ENCODE results near the gene CGB8.

The CGB8 gene

DNA sequence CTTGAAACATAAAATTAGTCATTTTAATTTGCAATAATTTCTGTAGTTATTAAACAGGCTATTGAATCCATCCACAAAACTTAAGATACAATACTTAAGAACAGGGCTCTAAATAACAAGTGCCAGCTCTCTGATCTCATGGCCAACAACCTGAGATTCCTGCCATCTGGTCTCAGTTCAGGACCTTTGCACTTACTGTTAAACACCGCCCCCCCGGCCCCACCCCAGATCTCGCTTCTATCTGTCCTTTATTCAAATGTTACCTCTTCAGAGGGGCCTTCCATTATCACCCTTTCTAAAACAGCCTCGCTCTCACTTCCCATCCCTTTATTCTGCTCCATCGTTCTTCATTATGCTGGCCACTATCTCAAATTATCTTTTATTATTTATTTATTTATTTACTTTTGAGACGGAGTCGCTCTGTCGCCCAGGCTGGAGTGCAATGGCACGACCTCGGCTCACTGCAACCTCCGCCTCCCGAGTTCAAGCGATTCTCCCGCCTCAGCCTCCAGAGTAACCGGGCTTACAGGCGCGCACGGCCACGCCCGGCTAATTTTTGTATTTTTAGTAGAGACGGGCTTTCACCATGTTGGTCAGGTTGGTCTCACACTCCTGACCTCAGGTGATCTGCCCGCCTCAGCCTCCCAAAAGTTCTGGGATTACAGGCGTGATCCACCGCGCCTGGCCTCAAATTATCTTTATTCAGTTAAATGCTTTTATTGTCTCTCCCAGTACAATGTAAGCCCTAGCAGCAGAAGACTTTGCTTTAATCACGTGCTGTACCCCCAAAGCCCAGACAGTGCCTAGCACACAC lies 35.5 kb upstream of the CGB8 start (continued):
- TF ChIP-seq ZNF677 (tag by site-specific recombination; IDR thresholded peaks at IDR 0.05) (no peak), ZNF2 (tag by site-specific recombination; IDR thresholded peaks at IDR 0.05) (peak; percentile 12; the same call in 1 of the 2 replicates)

DNA sequence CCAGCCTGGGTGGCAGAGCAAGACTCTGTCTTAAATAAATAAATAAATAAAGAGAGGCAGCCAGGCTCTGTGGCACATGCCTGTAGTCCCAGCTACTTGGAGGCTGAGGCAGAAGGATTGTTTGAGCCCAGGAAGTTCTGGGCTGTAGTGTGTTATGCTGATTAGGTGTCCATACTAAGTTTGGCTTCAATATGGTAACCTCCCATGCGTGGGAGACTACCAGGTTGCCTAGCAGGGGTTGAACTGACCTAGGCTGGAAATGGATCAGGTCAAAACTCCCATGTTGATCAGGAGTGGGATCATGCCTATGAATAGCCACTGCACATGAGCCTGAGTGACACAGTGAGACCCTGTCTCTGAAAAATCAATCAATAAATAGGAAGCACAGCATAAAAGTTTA lies 32.4 kb upstream of the CGB8 start:
- Histone ChIP-seq H3K27ac (ENCODE audit: extremely low read depth, low read depth, low read length) (no peak overlapping the region), H3K4me3 (ENCODE audit: low read depth, low read length) (no peak overlapping the region), H3K36me3 (ENCODE audit: control insufficient read depth in 2 of 2, insufficient read depth in 1 of 2, low read length in 2 of 2) (peaks cover 0 to 4% of the 10 kb centered on the region in 2 experiments; a peak in 2 of 3 replicates), H3K4me1 (ENCODE audit: control insufficient read depth, insufficient read depth, low read length) (peaks cover 3% of the 10 kb centered on the region; the same call in 1 of the 2 replicates), H3K9me3 (ENCODE audit: control insufficient read depth, insufficient read depth, low read depth, low read length) (no peaks in the 10 kb centered on the region)
- ChIA-PET POLR2A (no interaction called here), CTCF (interaction anchor here (0.6 to 2.2 kb wide), 6 partner anchors 7 to 144 kb away, joined by 3 to 10 read pairs (median 4); no protein-coding TSS in a partner anchor)
- TF ChIP-seq ZNF776 (tag by site-specific recombination; IDR thresholded peaks at IDR 0.05; ENCODE audit: borderline replicate concordance) (no peak), HOXA7 (CRISPR knock-in tag; IDR thresholded peaks at IDR 0.05; ENCODE audit: borderline replicate concordance) (no peak), ZNF747 (tag by site-specific recombination; IDR thresholded peaks at IDR 0.05) (no peak), PRDM1 (tag by site-specific recombination; IDR thresholded peaks at IDR 0.05) (no peak), SP2 (tag by site-specific recombination; IDR thresholded peaks at IDR 0.05) (no peak), YY2 (tag by site-specific recombination; IDR thresholded peaks at IDR 0.05) (no peak), ZNF140 (tag by site-specific recombination; IDR thresholded peaks at IDR 0.05) (no peak), ZNF114 (tag by site-specific recombination; IDR thresholded peaks at IDR 0.05) (no peak), ZNF548 (tag by site-specific recombination; IDR thresholded peaks at IDR 0.05) (no peak)
- TF ChIP-seq, protein P1, sequence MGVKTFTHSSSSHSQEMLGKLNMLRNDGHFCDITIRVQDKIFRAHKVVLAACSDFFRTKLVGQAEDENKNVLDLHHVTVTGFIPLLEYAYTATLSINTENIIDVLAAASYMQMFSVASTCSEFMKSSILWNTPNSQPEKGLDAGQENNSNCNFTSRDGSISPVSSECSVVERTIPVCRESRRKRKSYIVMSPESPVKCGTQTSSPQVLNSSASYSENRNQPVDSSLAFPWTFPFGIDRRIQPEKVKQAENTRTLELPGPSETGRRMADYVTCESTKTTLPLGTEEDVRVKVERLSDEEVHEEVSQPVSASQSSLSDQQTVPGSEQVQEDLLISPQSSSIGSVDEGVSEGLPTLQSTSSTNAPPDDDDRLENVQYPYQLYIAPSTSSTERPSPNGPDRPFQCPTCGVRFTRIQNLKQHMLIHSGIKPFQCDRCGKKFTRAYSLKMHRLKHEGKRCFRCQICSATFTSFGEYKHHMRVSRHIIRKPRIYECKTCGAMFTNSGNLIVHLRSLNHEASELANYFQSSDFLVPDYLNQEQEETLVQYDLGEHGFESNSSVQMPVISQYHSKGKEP (tag by site-specific recombination; IDR thresholded peaks at IDR 0.05): no peak
- TF ChIP-seq, protein P2, sequence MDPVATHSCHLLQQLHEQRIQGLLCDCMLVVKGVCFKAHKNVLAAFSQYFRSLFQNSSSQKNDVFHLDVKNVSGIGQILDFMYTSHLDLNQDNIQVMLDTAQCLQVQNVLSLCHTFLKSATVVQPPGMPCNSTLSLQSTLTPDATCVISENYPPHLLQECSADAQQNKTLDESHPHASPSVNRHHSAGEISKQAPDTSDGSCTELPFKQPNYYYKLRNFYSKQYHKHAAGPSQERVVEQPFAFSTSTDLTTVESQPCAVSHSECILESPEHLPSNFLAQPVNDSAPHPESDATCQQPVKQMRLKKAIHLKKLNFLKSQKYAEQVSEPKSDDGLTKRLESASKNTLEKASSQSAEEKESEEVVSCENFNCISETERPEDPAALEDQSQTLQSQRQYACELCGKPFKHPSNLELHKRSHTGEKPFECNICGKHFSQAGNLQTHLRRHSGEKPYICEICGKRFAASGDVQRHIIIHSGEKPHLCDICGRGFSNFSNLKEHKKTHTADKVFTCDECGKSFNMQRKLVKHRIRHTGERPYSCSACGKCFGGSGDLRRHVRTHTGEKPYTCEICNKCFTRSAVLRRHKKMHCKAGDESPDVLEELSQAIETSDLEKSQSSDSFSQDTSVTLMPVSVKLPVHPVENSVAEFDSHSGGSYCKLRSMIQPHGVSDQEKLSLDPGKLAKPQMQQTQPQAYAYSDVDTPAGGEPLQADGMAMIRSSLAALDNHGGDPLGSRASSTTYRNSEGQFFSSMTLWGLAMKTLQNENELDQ (tag by site-specific recombination; IDR thresholded peaks at IDR 0.05; ENCODE audit: low read depth): no peak

DNA sequence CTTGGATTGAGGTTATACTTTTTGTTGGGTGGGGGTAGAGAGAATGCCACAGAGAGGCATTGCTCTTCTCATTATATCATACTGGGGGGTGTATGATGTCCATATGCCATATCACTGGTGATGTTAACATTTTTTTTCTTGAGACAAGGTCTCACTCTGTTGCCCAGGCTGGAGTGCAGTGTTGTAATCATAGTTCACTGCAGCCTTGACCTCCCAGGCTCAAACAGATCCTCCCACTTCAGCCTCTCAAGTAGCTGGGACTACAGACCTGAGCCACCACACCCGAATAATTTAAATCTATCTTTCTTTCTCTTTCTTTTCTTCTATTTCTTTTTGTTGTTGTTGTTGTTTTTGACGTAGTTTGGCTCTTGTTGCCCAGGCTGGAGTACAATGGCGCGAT lies 31.5 kb upstream of the CGB8 start:
- POLR2A ChIA-PET: no interaction called here
- no peaks in the 10 kb centered on the region for H3K36me3 ChIP-seq (ENCODE audit: control insufficient read depth in 2 of 2, insufficient read depth in 1 of 2, low read length in 2 of 2)
- H3K27ac ChIP-seq (ENCODE audit: extremely low read depth, low read depth, low read length): no peak overlapping the region
- peaks cover 3% of the 10 kb centered on the region; the same call in 1 of the 2 replicates for H3K4me1 ChIP-seq (ENCODE audit: control insufficient read depth, insufficient read depth, low read length)
- H3K9me3 ChIP-seq (ENCODE audit: control insufficient read depth, insufficient read depth, low read depth, low read length): no peaks in the 10 kb centered on the region
- CTCF ChIA-PET: no interaction called here
- no peak overlapping the region for H3K4me3 ChIP-seq (ENCODE audit: low read depth, low read length)
- TF ChIP-seq ZSCAN16 (tag by site-specific recombination; IDR thresholded peaks at IDR 0.05) (no peak), ZNF146 (tag by site-specific recombination; IDR thresholded peaks at IDR 0.05) (no peak), ZNF610 (tag by site-specific recombination; IDR thresholded peaks at IDR 0.05; ENCODE audit: borderline replicate concordance) (no peak), ZNF530 (tag by site-specific recombination; IDR thresholded peaks at IDR 0.05; ENCODE audit: low read depth) (no peak), MYNN (tag by site-specific recombination; IDR thresholded peaks at IDR 0.05; ENCODE audit: borderline replicate concordance) (no peak), ZNF19 (tag by site-specific recombination; IDR thresholded peaks at IDR 0.05; ENCODE audit: low read depth) (no peak), ZNF521 (tag by site-specific recombination; IDR thresholded peaks at IDR 0.05) (no peak)
- TF ChIP-seq, protein P3, sequence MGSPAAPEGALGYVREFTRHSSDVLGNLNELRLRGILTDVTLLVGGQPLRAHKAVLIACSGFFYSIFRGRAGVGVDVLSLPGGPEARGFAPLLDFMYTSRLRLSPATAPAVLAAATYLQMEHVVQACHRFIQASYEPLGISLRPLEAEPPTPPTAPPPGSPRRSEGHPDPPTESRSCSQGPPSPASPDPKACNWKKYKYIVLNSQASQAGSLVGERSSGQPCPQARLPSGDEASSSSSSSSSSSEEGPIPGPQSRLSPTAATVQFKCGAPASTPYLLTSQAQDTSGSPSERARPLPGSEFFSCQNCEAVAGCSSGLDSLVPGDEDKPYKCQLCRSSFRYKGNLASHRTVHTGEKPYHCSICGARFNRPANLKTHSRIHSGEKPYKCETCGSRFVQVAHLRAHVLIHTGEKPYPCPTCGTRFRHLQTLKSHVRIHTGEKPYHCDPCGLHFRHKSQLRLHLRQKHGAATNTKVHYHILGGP (tag by site-specific recombination; IDR thresholded peaks at IDR 0.05): no peak
- TF ChIP-seq, protein P4, sequence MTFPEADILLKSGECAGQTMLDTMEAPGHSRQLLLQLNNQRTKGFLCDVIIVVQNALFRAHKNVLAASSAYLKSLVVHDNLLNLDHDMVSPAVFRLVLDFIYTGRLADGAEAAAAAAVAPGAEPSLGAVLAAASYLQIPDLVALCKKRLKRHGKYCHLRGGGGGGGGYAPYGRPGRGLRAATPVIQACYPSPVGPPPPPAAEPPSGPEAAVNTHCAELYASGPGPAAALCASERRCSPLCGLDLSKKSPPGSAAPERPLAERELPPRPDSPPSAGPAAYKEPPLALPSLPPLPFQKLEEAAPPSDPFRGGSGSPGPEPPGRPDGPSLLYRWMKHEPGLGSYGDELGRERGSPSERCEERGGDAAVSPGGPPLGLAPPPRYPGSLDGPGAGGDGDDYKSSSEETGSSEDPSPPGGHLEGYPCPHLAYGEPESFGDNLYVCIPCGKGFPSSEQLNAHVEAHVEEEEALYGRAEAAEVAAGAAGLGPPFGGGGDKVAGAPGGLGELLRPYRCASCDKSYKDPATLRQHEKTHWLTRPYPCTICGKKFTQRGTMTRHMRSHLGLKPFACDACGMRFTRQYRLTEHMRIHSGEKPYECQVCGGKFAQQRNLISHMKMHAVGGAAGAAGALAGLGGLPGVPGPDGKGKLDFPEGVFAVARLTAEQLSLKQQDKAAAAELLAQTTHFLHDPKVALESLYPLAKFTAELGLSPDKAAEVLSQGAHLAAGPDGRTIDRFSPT (tag by site-specific recombination; IDR thresholded peaks at IDR 0.05): no peak
- TF ChIP-seq, protein P5, sequence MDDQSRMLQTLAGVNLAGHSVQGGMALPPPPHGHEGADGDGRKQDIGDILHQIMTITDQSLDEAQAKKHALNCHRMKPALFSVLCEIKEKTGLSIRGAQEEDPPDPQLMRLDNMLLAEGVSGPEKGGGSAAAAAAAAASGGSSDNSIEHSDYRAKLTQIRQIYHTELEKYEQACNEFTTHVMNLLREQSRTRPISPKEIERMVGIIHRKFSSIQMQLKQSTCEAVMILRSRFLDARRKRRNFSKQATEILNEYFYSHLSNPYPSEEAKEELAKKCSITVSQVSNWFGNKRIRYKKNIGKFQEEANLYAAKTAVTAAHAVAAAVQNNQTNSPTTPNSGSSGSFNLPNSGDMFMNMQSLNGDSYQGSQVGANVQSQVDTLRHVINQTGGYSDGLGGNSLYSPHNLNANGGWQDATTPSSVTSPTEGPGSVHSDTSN (CRISPR knock-in tag; IDR thresholded peaks at IDR 0.05): no peak
- TF ChIP-seq, protein P6, sequence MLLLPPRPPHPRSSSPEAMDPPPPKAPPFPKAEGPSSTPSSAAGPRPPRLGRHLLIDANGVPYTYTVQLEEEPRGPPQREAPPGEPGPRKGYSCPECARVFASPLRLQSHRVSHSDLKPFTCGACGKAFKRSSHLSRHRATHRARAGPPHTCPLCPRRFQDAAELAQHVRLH (tag by site-specific recombination; IDR thresholded peaks at IDR 0.05): no peak
